Vagina (tissue), 2 donors: ENCODE data around the gene THSD7A. TPM values are rescaled to one million over a fixed set of nuclear protein-coding genes. Genes with fewer than 3 reads are reported as not detected.
"Not testable (repeated sequence)": the region's sequence is repeated elsewhere in the genome, so short reads cannot be mapped to it uniquely, and the experiment has no call there.

Source experiments
- DNase-seq, 2 donors: peaks; one replicate each; pipeline ENCODE4 v3.0.0-alpha.2; 2017; ENCODE audit errors: extremely low spot score in 2 of 2
- H3K27ac ChIP-seq: fragments of 200-600 bp; sonication (generic); one replicate; pipeline ENCODE4 v1.5.1; 2019
- H3K27me3 ChIP-seq: fragments of 200-600 bp; sonication (generic); one replicate; pipeline ENCODE4 v1.5.1; 2019
- H3K36me3 ChIP-seq, 2 donors: fragments of 200-600 bp; sonication (generic); one replicate each; pipeline ENCODE4 v1.5.1; 2017 to 2019
- H3K4me1 ChIP-seq: fragments of 200-600 bp; sonication (generic); one replicate; pipeline ENCODE4 v1.5.1; 2019
- H3K4me3 ChIP-seq, 2 donors: fragments of 200-600 bp; sonication (generic); 1 replicate in 1 of 2; 2 replicates in 1 of 2; pipeline ENCODE4 v1.5.1; 2016 to 2019
- H3K9me3 ChIP-seq: fragments of 200-600 bp; sonication (generic); one replicate; pipeline ENCODE4 v1.5.1; 2019
- POLR2A ChIP-seq, 2 donors: fragments of 450-650 bp; IDR thresholded peaks; one replicate each; pipeline ENCODE4 v1.6.1; 2017; ENCODE audit warnings: antibody characterized with exemption in 2 of 2, mild to moderate bottlenecking in 2 of 2, moderate library complexity in 2 of 2
- POLR2AphosphoS5 ChIP-seq, 2 donors: sonication (generic); formaldehyde crosslinking; IDR thresholded peaks; one replicate each; pipeline ENCODE4 v1.9.0; 2017; ENCODE audit warnings: antibody characterized with exemption in 2 of 2, mild to moderate bottlenecking in 2 of 2, low read depth in 1 of 2; ENCODE audit not compliant: insufficient read depth in 1 of 2
- intact Hi-C: fragments of 100-400 bp; cut with DNase I; formaldehyde crosslinking; loops from one replicate; pipeline ENCODE4 v1.15.1; 2023
- total RNA-seq: library from RNA; depleted of rRNA; stranded (reverse); fragments of >200 nt; gene quantifications from one replicate; pipeline ENCODE4 v1.2.3, GENCODE V29; 2016
- TF ChIP-seq, protein P1 (sequence below), 3 experiments: fragments of 450-650 bp in 2 of 3; fragments of 200-600 bp in 1 of 3; sonication (generic) in 1 of 3; IDR thresholded peaks; one replicate each; pipeline ENCODE4 v1.5.1; 2017 to 2019; ENCODE audit warnings: antibody characterized with exemption in 3 of 3, mild to moderate bottlenecking in 2 of 3, moderate library complexity in 2 of 3

Gene THSD7A
- total RNA-seq, 1 donor from 2014 or later, result 9.3 TPM

DNA sequence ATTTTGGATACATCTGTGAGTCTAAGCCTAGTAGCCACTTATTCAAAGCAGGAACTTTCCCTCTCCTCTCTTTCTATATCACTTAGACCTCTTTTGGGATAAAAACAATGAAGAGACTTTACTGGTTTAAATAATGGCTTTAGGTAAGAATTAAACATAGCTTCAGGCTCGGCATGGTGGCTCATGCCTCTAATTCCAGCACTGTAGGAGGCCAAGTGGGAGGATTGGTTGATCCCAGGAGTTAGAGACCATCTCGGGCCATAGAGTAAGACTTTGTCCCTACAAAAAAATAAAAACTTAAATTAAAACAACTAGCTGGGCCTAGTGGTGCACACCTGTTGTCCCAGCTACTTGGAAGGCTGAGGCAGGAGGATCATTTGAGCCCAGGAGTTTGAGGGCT lies 304.3 kb downstream of the THSD7A start:
- no peaks in the 10 kb centered on the region for H3K27me3 ChIP-seq
- H3K4me3 ChIP-seq, result no peak overlapping the region
- no peaks in the 10 kb centered on the region for H3K9me3 ChIP-seq
- no peaks in the 10 kb centered on the region for H3K4me1 ChIP-seq
- intact Hi-C loops, result no loop called here
- TF ChIP-seq, protein P1, sequence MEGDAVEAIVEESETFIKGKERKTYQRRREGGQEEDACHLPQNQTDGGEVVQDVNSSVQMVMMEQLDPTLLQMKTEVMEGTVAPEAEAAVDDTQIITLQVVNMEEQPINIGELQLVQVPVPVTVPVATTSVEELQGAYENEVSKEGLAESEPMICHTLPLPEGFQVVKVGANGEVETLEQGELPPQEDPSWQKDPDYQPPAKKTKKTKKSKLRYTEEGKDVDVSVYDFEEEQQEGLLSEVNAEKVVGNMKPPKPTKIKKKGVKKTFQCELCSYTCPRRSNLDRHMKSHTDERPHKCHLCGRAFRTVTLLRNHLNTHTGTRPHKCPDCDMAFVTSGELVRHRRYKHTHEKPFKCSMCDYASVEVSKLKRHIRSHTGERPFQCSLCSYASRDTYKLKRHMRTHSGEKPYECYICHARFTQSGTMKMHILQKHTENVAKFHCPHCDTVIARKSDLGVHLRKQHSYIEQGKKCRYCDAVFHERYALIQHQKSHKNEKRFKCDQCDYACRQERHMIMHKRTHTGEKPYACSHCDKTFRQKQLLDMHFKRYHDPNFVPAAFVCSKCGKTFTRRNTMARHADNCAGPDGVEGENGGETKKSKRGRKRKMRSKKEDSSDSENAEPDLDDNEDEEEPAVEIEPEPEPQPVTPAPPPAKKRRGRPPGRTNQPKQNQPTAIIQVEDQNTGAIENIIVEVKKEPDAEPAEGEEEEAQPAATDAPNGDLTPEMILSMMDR (IDR thresholded peaks at IDR 0.05), result no peak
- TF ChIP-seq POLR2AphosphoS5 (IDR thresholded peaks at IDR 0.05; ENCODE audit: insufficient read depth in 1 of 2, low read depth in 1 of 2) (no peak), POLR2A (IDR thresholded peaks at IDR 0.05) (no peak)
- no peak overlapping the region for H3K27ac ChIP-seq
- H3K36me3 ChIP-seq, result no peaks in the 10 kb centered on the region
- DNase-seq, result no peak

DNA sequence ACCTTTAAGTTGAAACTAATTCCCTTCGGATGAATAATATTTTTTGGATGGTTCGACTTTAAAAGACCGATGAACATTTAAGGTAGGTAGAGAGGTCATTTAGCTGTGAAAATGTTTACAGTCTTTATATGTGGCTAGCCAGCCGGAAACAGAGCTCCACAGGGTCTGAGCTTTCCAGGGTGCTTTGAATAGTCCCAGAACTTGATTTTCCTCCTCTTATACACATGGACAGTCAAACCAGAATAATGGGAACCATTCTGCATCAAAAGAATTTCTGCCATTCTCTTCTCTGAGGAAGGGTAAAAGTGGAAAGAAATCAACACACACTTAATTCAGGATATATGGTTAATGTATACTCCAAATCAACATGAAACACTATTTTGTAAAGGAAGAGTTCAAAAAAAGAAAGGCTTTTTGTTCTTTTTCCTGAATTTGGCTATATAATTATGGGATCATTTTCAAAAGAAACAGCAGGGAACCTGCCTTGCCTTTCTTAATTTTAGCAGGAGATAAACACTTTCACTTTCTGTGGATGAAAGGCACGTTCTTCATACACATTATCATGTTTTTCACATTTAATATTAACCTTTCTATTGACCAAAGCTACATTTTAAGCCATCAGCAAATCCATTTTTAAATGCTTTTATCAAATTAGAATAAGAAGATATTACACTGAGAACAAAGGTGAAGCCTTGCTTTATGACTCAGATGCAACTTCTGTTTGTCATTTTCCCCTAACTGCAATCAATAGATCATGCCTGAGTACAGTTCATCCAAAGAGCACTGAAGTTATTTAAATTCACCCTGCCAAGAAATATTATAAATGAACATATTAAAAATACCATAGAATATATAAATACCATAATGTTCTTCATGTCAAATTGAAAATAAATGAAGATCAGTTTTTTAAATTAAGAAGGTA lies 307.3 kb downstream of the THSD7A start:
- DNase-seq, result no peak
- no peaks in the 10 kb centered on the region for H3K4me1 ChIP-seq
- no peaks in the 10 kb centered on the region for H3K27me3 ChIP-seq
- no peak overlapping the region for H3K4me3 ChIP-seq
- intact Hi-C loops, result no loop called here
- TF ChIP-seq POLR2A (IDR thresholded peaks at IDR 0.05) (no peak), POLR2AphosphoS5 (IDR thresholded peaks at IDR 0.05; ENCODE audit: insufficient read depth in 1 of 2, low read depth in 1 of 2) (no peak)
- TF ChIP-seq, protein P1 (IDR thresholded peaks at IDR 0.05), result no peak
- H3K36me3 ChIP-seq, result no peaks in the 10 kb centered on the region
- no peaks in the 10 kb centered on the region for H3K9me3 ChIP-seq
- no peak overlapping the region for H3K27ac ChIP-seq

DNA sequence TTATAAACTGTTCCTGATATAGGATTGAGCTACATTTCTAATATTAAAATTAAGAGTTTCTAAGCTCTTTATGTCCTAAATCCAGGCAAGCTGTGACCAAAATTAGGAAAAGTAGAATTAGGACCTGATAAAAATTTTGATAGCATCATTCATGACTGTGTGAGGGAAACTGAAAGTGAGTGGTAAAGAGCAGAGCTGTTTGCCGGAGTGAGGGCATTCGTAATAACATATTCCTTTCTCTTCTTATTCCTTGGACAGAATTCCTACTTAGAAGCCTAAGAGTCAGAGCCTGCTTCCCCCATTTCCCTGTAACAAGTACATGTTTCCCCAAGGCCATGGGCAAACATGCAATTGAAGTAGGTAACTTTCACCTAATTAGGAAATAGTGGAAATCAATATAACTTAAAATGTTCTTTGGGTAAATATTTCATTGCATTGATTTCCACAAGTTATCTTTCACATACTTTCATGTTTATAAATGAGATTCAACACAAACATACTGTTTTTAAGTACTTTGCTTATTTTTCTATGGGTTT lies 310.0 kb downstream of the THSD7A start:
- H3K4me1 ChIP-seq, H3K27me3 ChIP-seq, DNase-seq, H3K27ac ChIP-seq, H3K36me3 ChIP-seq, H3K9me3 ChIP-seq, intact Hi-C loops, H3K4me3 ChIP-seq: not testable (repeated sequence)

DNA sequence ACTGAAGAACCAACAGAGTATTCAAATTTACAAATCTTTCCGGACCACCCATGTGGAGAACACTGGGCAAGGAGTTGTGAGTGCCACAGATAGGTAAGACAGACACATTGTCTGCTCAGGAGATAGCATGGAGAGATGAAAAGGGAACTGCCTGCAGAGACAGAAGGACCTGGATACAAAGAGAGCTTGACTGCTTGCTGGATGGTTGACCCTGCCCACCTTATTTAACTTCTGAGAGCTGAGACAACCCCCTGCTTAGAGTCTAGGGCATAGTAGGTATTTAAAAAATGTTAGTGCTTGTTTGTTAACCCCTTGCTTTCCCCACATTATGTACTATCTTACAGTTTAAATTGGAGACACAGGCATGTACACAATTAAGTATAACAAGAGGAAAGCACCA lies 314.1 kb downstream of the THSD7A start:
- Histone ChIP-seq H3K9me3 (no peaks in the 10 kb centered on the region), H3K36me3 (no peaks in the 10 kb centered on the region), H3K27me3 (no peaks in the 10 kb centered on the region), H3K4me1 (no peaks in the 10 kb centered on the region), H3K27ac (no peak overlapping the region), H3K4me3 (no peak overlapping the region)
- intact Hi-C loops, result no loop called here
- DNase-seq, result no peak
- TF ChIP-seq POLR2A (IDR thresholded peaks at IDR 0.05), result no peak
- TF ChIP-seq, protein P1 (IDR thresholded peaks at IDR 0.05), result no peak
- no peak for TF ChIP-seq POLR2AphosphoS5 (IDR thresholded peaks at IDR 0.05; ENCODE audit: insufficient read depth in 1 of 2, low read depth in 1 of 2)

DNA sequence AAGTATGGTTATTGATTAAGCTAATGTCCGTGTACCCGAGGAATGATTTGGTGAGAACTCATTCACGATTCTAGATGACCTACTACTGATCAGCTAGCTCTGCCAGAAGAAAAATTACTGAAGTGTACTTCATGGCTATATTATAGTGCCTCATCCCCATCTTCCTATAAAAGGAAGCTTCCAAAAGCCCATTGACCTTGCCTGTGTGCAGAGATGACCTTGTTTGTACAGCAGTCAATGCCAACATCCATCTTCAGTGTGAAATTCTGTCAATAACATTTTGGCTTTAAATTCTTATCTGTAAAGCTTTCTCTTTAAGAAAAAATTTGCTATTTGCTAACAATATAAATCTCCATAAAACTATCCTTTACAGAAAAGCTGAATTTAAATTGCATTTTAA lies 315.7 kb downstream of the THSD7A start:
- no peaks in the 10 kb centered on the region for H3K4me1 ChIP-seq
- H3K27ac ChIP-seq, result no peak overlapping the region
- TF ChIP-seq, protein P1 (IDR thresholded peaks at IDR 0.05), result no peak
- TF ChIP-seq POLR2A (IDR thresholded peaks at IDR 0.05) (no peak), POLR2AphosphoS5 (IDR thresholded peaks at IDR 0.05; ENCODE audit: insufficient read depth in 1 of 2, low read depth in 1 of 2) (no peak)
- no peak for DNase-seq
- no peak overlapping the region for H3K4me3 ChIP-seq
- H3K36me3 ChIP-seq, result no peaks in the 10 kb centered on the region
- no peaks in the 10 kb centered on the region for H3K9me3 ChIP-seq
- intact Hi-C loops, result no loop called here
- no peaks in the 10 kb centered on the region for H3K27me3 ChIP-seq
